SU-DHL-6 (cell line): ENCODE measurements around the gene MB.

Experiments
- H2AFZ ChIP-seq: fragments of 200-600 bp; sonication (generic); 2 replicates; pipeline ENCODE4 v1.6.1; 2014; ENCODE audit warnings: low read depth, mild to moderate bottlenecking, moderate library complexity, mixed read lengths, antibody characterized with exemption, low read length; ENCODE audit not compliant: severe bottlenecking
- H3F3A ChIP-seq: fragments of 200-600 bp; shearing (Covaris generic); 2 replicates; pipeline ENCODE4 v1.6.0; 2016; ENCODE audit warnings: antibody characterized with exemption, mild to moderate bottlenecking; ENCODE audit not compliant: insufficient read depth
- H3K27ac ChIP-seq: fragments of 200-600 bp; sonication (generic); 2 replicates; pipeline ENCODE4 v1.5.1; 2016; ENCODE audit warnings: low read depth, mild to moderate bottlenecking, low read length, moderate library complexity, mixed read lengths
- H3K27me3 ChIP-seq: fragments of 200-600 bp; sonication (generic), shearing (Covaris generic); 2 replicates; pipeline ENCODE4 v1.6.0; 2014; ENCODE audit warnings: mild to moderate bottlenecking, low read length
- H3K36me3 ChIP-seq: fragments of 200-600 bp; sonication (generic); 2 replicates; pipeline ENCODE4 v1.6.1; 2014; ENCODE audit warnings: mild to moderate bottlenecking, low read length, mixed read lengths
- H3K4me2 ChIP-seq: fragments of 300-600, 200-600 bp; shearing (Covaris generic), sonication (generic); 2 replicates; pipeline ENCODE4 v1.6.0; 2014; ENCODE audit warnings: low read length, low read depth, mild to moderate bottlenecking; ENCODE audit not compliant: poor library complexity, severe bottlenecking
- H3K4me3 ChIP-seq: fragments of 200-600 bp; sonication (generic); 2 replicates; pipeline ENCODE4 v1.5.1; 2014; ENCODE audit warnings: antibody characterized with exemption, low read length, mild to moderate bottlenecking, mixed read lengths; ENCODE audit not compliant: insufficient read depth, poor library complexity, severe bottlenecking
- H3K79me2 ChIP-seq: fragments of 200-600 bp; sonication (generic); 2 replicates; pipeline ENCODE4 v1.6.1; 2014; ENCODE audit warnings: mild to moderate bottlenecking, low read length, moderate library complexity; ENCODE audit not compliant: insufficient read depth
- H3K9ac ChIP-seq: fragments of 200-600 bp; sonication (generic); 2 replicates; pipeline ENCODE4 v1.7.0; 2014; ENCODE audit warnings: mild to moderate bottlenecking, low read length
- H3K9me2 ChIP-seq: fragments of 200-600 bp; sonication (generic); replicated peaks from 2 replicates; pipeline ENCODE4 v1.6.1; 2014; ENCODE audit warnings: low read length; ENCODE audit not compliant: insufficient read depth
- H3K9me3 ChIP-seq: fragments of 200-600 bp; sonication (generic); 2 replicates; pipeline ENCODE4 v1.6.1; 2014; ENCODE audit warnings: low read length, mixed read lengths; ENCODE audit not compliant: insufficient read depth
- H4K20me1 ChIP-seq: fragments of 200-600 bp; sonication (generic); 2 replicates; pipeline ENCODE4 v1.6.1; 2014; ENCODE audit warnings: low read depth, mild to moderate bottlenecking, antibody characterized with exemption, low read length, moderate library complexity, mixed read lengths
- CTCF ChIP-seq: fragments of 200-600 bp; sonication (generic); IDR thresholded peaks from one replicate; pipeline ENCODE4 v1.5.1; 2017; ENCODE audit warnings: antibody characterized with exemption, mild to moderate bottlenecking, low read length, moderate library complexity; ENCODE audit not compliant: insufficient read depth, poor library complexity, severe bottlenecking
- EZH2phosphoT487 ChIP-seq: fragments of 200-600 bp; sonication (generic), shearing (Covaris generic); conservative IDR thresholded peaks from 2 replicates; pipeline ENCODE4 v1.6.1; 2018; ENCODE audit warnings: mild to moderate bottlenecking, antibody characterized with exemption, low read length, moderate library complexity, mixed read lengths

MB gene

GRCh38 chr22:35593891-35594470 lies 23.1 kb downstream of the MB start:
- Histone ChIP-seq H3K36me3 (no peaks in the 10 kb centered on the region), H3K9me3 (no peaks in the 10 kb centered on the region), H4K20me1 (no peaks in the 10 kb centered on the region), H3K9me2 (no peaks in the 10 kb centered on the region), H3K4me2 (no peak overlapping the region), H3K79me2 (no peaks in the 10 kb centered on the region), H3K9ac (no peak overlapping the region), H3K4me3 (no peak overlapping the region), H3K27me3 (no peaks in the 10 kb centered on the region), H3K27ac (no peak overlapping the region), H3F3A (no peaks in the 10 kb centered on the region), H2AFZ (no peak overlapping the region)
- TF ChIP-seq CTCF, result no peak
- TF ChIP-seq EZH2phosphoT487, result no peak

- no peaks in the 10 kb centered on the region for H3K79me2 ChIP-seq
- no peaks in the 10 kb centered on the region for H3K9me2 ChIP-seq
- no peak overlapping the region for H2AFZ ChIP-seq
- H3K27ac ChIP-seq, result no peak overlapping the region
- H3K36me3 ChIP-seq, result no peaks in the 10 kb centered on the region
- H3K4me3 ChIP-seq, result no peak overlapping the region
- TF ChIP-seq EZH2phosphoT487, result no peak
- no peak for TF ChIP-seq CTCF
- no peak overlapping the region for H3K4me2 ChIP-seq
- H3K9ac ChIP-seq, result no peak overlapping the region
- H3K9me3 ChIP-seq, result no peaks in the 10 kb centered on the region
- H4K20me1 ChIP-seq, result no peaks in the 10 kb centered on the region
- H3F3A ChIP-seq, result no peaks in the 10 kb centered on the region
- H3K27me3 ChIP-seq, result no peaks in the 10 kb centered on the region
Observed at GRCh38 chr22:35593071-35593890, 23.8 kb downstream of the MB start.

- TF ChIP-seq EZH2phosphoT487 (no peak), CTCF (no peak)
- no peaks in the 10 kb centered on the region for H4K20me1 ChIP-seq
- H3K9me2 ChIP-seq, result no peaks in the 10 kb centered on the region
- H3K79me2 ChIP-seq, result no peaks in the 10 kb centered on the region
- H3K4me3 ChIP-seq, result no peak overlapping the region
- no peak overlapping the region for H3K4me2 ChIP-seq
- H3K27ac ChIP-seq, result no peak overlapping the region
- H3K27me3 ChIP-seq, result no peaks in the 10 kb centered on the region
- no peak overlapping the region for H3K9ac ChIP-seq
- no peak overlapping the region for H2AFZ ChIP-seq
- H3K36me3 ChIP-seq, result no peaks in the 10 kb centered on the region
- H3F3A ChIP-seq, result no peaks in the 10 kb centered on the region
- H3K9me3 ChIP-seq, result no peaks in the 10 kb centered on the region
Observed at GRCh38 chr22:35592418-35592967, 24.6 kb downstream of the MB start.
